Osteoblast (primary cell): ENCODE data around the gene CCDC68. TPM values are rescaled to one million over a fixed set of nuclear protein-coding genes. Genes with fewer than 3 reads are reported as not detected.

Source experiments
- DNase-seq: peaks from one replicate; pipeline ENCODE4 v3.0.0; 2011; ENCODE audit warnings: low spot score, mixed read lengths; ENCODE audit not compliant: insufficient read length; ENCODE audit errors: missing footprints
- H2AFZ ChIP-seq: 2 replicates; pipeline ENCODE4 v1.6.0; 2011; ENCODE audit warnings: mild to moderate bottlenecking, low read length
- H3K27ac ChIP-seq: 2 replicates; pipeline ENCODE4 v1.5.1; 2011; ENCODE audit warnings: mild to moderate bottlenecking, low read depth, low read length, moderate library complexity
- H3K27me3 ChIP-seq: 2 replicates; pipeline ENCODE4 v1.6.0; 2012; ENCODE audit warnings: mild to moderate bottlenecking, control low read depth, inconsistent platforms, low read length, moderate library complexity; ENCODE audit not compliant: insufficient read depth
- H3K36me3 ChIP-seq: 2 replicates; pipeline ENCODE4 v1.5.1; 2011; ENCODE audit warnings: mild to moderate bottlenecking, low read length, control low read depth, moderate library complexity; ENCODE audit not compliant: insufficient read depth
- H3K4me1 ChIP-seq: 2 replicates; pipeline ENCODE4 v1.5.1; 2011; ENCODE audit warnings: mild to moderate bottlenecking, low read length, control low read depth, moderate library complexity; ENCODE audit not compliant: insufficient read depth
- H3K4me2 ChIP-seq: 2 replicates; pipeline ENCODE4 v1.6.0; 2011; ENCODE audit warnings: mild to moderate bottlenecking, low read length; ENCODE audit not compliant: insufficient read depth
- H3K4me3 ChIP-seq: fragments of 200-600 bp; sonication (generic); 3 replicates; pipeline ENCODE4 v1.5.1; 2012; ENCODE audit warnings: mild to moderate bottlenecking, low read length, inconsistent platforms; ENCODE audit not compliant: insufficient read depth
- H3K79me2 ChIP-seq: 2 replicates; pipeline ENCODE4 v1.6.0; 2012; ENCODE audit warnings: mild to moderate bottlenecking, low read length, control low read depth, inconsistent platforms; ENCODE audit not compliant: insufficient read depth
- H3K9me3 ChIP-seq: 2 replicates; pipeline ENCODE4 v1.5.1; 2011; ENCODE audit warnings: low read depth, low read length, control low read depth
- H4K20me1 ChIP-seq: 2 replicates; pipeline ENCODE4 v1.6.0; 2012; ENCODE audit warnings: mild to moderate bottlenecking, low read length, control low read depth; ENCODE audit not compliant: insufficient read depth
- total RNA-seq: library from RNA; depleted of rRNA; stranded (reverse); fragments of >200 nt; gene quantifications from 2 replicates; pipeline ENCODE4 v1.2.3, GENCODE V29; 2012
- TF ChIP-seq, protein P1 (sequence below): IDR thresholded peaks from 2 replicates; pipeline ENCODE4 v1.5.1; 2011; ENCODE audit warnings: mild to moderate bottlenecking, low read depth, low read length, moderate library complexity; ENCODE audit errors: extremely low read depth

Gene CCDC68
- total RNA-seq, 1 donor, result 9.0 TPM

DNA sequence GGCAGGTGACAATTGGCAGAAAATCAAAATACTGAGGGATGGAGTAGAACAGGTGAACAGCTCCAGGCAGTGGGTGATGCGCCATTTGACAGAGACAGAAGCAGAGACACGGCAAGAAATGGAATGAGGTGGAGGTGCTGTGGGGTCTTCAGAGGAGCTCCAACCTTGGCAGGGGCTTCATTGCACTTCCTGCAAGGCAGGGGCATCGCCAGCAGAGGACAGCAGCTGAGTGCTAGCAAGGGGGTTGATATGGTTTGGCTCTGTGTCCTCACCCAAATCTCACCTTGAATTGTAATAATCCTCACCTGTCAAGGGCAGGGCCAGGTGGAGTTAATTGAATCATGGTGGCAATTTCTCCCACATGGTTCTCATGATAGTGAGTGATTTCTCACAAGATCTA, 42.8 kb downstream of the CCDC68 start:
- TF ChIP-seq, protein P1, sequence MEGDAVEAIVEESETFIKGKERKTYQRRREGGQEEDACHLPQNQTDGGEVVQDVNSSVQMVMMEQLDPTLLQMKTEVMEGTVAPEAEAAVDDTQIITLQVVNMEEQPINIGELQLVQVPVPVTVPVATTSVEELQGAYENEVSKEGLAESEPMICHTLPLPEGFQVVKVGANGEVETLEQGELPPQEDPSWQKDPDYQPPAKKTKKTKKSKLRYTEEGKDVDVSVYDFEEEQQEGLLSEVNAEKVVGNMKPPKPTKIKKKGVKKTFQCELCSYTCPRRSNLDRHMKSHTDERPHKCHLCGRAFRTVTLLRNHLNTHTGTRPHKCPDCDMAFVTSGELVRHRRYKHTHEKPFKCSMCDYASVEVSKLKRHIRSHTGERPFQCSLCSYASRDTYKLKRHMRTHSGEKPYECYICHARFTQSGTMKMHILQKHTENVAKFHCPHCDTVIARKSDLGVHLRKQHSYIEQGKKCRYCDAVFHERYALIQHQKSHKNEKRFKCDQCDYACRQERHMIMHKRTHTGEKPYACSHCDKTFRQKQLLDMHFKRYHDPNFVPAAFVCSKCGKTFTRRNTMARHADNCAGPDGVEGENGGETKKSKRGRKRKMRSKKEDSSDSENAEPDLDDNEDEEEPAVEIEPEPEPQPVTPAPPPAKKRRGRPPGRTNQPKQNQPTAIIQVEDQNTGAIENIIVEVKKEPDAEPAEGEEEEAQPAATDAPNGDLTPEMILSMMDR, result no peak
- no peaks in the 10 kb centered on the region for H3K27me3 ChIP-seq
- H3K79me2 ChIP-seq, result no peaks in the 10 kb centered on the region
- H3K4me1 ChIP-seq, result no peaks in the 10 kb centered on the region
- no peaks in the 10 kb centered on the region for H3K9me3 ChIP-seq
- no peaks in the 10 kb centered on the region for H4K20me1 ChIP-seq
- no peak for DNase-seq
- H3K4me3 ChIP-seq, result no peak overlapping the region
- no peak overlapping the region for H3K27ac ChIP-seq
- H3K36me3 ChIP-seq, result no peaks in the 10 kb centered on the region
- no peak overlapping the region for H3K4me2 ChIP-seq
- no peak overlapping the region for H2AFZ ChIP-seq

DNA sequence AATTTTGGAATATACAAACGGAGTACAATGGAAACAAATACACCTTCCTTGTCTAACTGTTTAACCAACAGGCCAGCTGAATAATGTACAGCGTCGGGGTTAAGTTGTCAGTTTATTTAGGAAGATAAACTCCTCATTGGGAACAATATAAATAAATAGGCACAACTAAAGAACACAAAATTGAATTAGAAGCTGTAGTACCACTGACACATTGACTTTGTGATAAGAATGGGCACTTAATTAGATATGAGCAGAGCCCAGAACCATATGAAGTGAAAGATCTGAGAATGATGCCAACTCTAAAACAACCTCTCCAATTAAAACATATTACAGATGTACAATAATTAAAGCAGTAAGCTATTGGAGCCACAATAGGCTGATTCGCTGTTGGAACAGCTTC, 44.4 kb downstream of the CCDC68 start:
- TF ChIP-seq, protein P1, result no peak
- H4K20me1 ChIP-seq, result no peaks in the 10 kb centered on the region
- H2AFZ ChIP-seq, result no peak overlapping the region
- no peak overlapping the region for H3K4me2 ChIP-seq
- H3K4me3 ChIP-seq, result no peak overlapping the region
- H3K4me1 ChIP-seq, result no peaks in the 10 kb centered on the region
- no peaks in the 10 kb centered on the region for H3K36me3 ChIP-seq
- H3K9me3 ChIP-seq, result no peaks in the 10 kb centered on the region
- no peaks in the 10 kb centered on the region for H3K79me2 ChIP-seq
- no peak for DNase-seq
- H3K27me3 ChIP-seq, result no peaks in the 10 kb centered on the region
- H3K27ac ChIP-seq, result no peak overlapping the region

DNA sequence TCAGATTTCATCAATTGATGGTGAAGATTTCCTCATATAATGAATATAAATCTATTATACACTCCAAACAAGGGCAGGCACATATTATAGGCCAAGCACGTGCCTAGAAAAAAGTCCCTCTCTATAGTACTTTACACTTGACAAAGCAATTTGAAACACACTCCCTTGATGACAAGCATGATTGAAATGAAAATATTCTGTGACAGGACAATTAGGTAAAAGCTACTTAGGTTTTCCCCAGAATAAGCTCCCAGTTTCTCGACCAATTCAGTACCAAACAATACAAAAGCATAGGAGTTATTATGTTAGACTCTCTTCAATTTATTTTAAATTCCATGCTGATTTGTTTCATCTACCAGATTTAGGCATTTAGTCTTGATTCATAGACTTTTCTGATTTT, 47.7 kb downstream of the CCDC68 start:
- Histone ChIP-seq H3K4me1 (peaks cover 6% of the 10 kb centered on the region), H2AFZ (no peak overlapping the region), H3K27me3 (no peaks in the 10 kb centered on the region), H4K20me1 (no peaks in the 10 kb centered on the region), H3K4me2 (no peak overlapping the region), H3K4me3 (no peak overlapping the region), H3K9me3 (no peaks in the 10 kb centered on the region), H3K27ac (no peak overlapping the region), H3K79me2 (no peaks in the 10 kb centered on the region), H3K36me3 (no peaks in the 10 kb centered on the region)
- DNase-seq, result peak; percentile 26
- TF ChIP-seq, protein P1, result no peak

DNA sequence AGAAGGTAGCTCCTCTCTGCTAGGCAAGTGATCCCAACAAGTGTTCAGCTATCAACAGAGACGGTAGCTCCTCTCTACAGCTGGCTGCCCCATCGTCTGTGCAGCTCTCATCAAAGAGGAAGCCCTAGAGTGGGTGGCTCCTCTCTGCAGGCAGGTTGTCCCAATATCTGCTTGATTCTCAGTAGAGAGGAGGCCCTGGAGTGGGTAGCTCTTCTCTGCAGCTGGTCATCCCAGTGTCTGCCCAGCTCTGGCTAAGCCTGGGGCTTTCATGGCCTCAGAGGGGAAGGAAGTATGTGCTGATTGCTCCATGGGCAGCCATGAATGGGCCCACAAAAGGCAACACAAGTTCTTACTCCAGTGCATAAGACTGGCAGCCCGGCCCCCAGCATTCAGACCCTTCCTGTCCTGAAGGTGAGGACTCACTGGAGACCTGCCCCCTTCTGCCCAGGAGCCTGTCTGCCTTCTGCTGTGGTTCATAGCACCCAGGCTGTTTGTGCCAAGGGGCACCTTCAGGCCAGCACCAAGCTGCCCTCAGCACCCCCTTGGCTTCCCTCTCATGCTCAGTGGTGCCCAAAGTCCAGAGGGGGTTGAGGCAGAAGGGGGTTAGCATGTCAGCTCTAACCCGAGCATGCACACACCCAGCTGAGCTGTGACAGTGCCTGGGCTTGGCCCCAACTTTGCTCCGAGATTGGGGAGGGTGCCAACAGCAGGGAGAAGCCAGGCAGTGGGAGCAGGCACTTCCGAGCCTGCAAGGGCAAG, 48.9 kb downstream of the CCDC68 start:
- Histone ChIP-seq H3K4me3 (no peak overlapping the region), H3K4me2 (no peak overlapping the region), H3K79me2 (no peaks in the 10 kb centered on the region), H3K9me3 (no peaks in the 10 kb centered on the region), H3K36me3 (no peaks in the 10 kb centered on the region), H3K27me3 (no peaks in the 10 kb centered on the region), H3K27ac (no peak overlapping the region), H3K4me1 (peaks cover 8% of the 10 kb centered on the region), H2AFZ (no peak overlapping the region), H4K20me1 (no peaks in the 10 kb centered on the region)
- DNase-seq, result no peak
- TF ChIP-seq, protein P1, result no peak
